Measurements from ENCODE around the gene ARFGAP1. TPM values are rescaled to one million over a fixed set of nuclear protein-coding genes. Genes with fewer than 3 reads are reported as not detected.

Gene ARFGAP1
- total and polyA plus RNA-seq, 2 of the 4 experiments (the other 2 are of a cell fraction) = 59.1 to 194 TPM

- Histone ChIP-seq H3K36me3 (ENCODE audit: control insufficient read depth, insufficient read depth, low read length) (no peaks in the 10 kb centered on the region), H3K27me3 (ENCODE audit: control insufficient read depth, insufficient read depth, low read length) (peaks cover 3% of the 10 kb centered on the region; the same call in 1 of the 2 replicates), H2AFZ (replicated peaks; ENCODE audit: low read length, poor library complexity) (peak overlapping the region; percentile 51), H2AK5ac (ENCODE audit: low read depth, low read length) (no peak overlapping the region), H2BK120ac (ENCODE audit: low read depth, low read length) (no peak overlapping the region), H3K9me3 (ENCODE audit: control insufficient read depth, insufficient read depth, low read length) (no peaks in the 10 kb centered on the region), H3K56ac (ENCODE audit: extremely low read depth, insufficient read depth, low read length) (no peak overlapping the region), H2AK9ac (replicated peaks; ENCODE audit: low read depth, low read length, poor library complexity) (peak overlapping the region; percentile 13), H2BK5ac (ENCODE audit: low read depth, low read length, poor library complexity, severe bottlenecking) (no peak overlapping the region), H3K18ac (ENCODE audit: low read depth, low read length) (no peak overlapping the region), H3K23ac (ENCODE audit: low read depth, low read length) (no peak overlapping the region), H4K91ac (ENCODE audit: insufficient read depth, low read depth, low read length) (no peak overlapping the region), H3K14ac (replicated peaks; ENCODE audit: low read depth, low read length) (no peak overlapping the region), H3K79me1 (ENCODE audit: low read depth in 1 of 2, low read length in 2 of 2) (no peaks in the 10 kb centered on the region), H3K4me2 (ENCODE audit: low read depth, low read length) (no peak overlapping the region), H3K4ac (ENCODE audit: low read depth, low read length) (no peak overlapping the region), H2BK15ac (ENCODE audit: low read depth, low read length) (no peak overlapping the region), H4K8ac (ENCODE audit: low read depth in 2 of 2, low read length in 2 of 2) (no peak overlapping the region), H4K20me1 (ENCODE audit: insufficient read depth, low read length) (peaks cover 3% of the 10 kb centered on the region; the same call in 1 of the 2 replicates), H3K9ac (ENCODE audit: low read depth, low read length) (no peak overlapping the region), H2BK20ac (ENCODE audit: low read depth, low read length) (no peak overlapping the region), H4K5ac (ENCODE audit: low read depth, low read length) (no peak overlapping the region), H3K27ac (ENCODE audit: insufficient read depth, low read length) (no peak overlapping the region), H3K4me3 (ENCODE audit: insufficient read depth, low read depth, low read length) (no peak overlapping the region), H3K4me1 (ENCODE audit: control insufficient read depth, insufficient read depth, low read length) (peaks cover 15% of the 10 kb centered on the region), H3K9me1 (ENCODE audit: insufficient read depth, low read length) (peaks cover 3% of the 10 kb centered on the region; the same call in 1 of the 2 replicates)
- POLR2A ChIA-PET (ENCODE audit: unreplicated experiment) = no interaction called here
- dilution Hi-C loops (cut with HindIII; ENCODE audit: low sequenced_read_pairs, unreplicated experiment) (no loop called here), in situ Hi-C loops (cut with MboI; ENCODE audit: low sequenced_read_pairs) (no loop called here), intact Hi-C loops (cut with micrococcal nuclease) (no loop called here)
- DNase-seq (no peak), ATAC-seq (ENCODE audit: low read depth) (no peak)
- TF ChIP-seq RFX5 (IDR thresholded peaks at IDR 0.05; ENCODE audit: low read depth, low read length) (no peak), MXI1 (IDR thresholded peaks at IDR 0.05; ENCODE audit: borderline replicate concordance, low read depth, low read length) (no peak), CEBPB (IDR thresholded peaks at IDR 0.05; ENCODE audit: low read depth, low read length) (no peak), BHLHE40 (IDR thresholded peaks at IDR 0.05; ENCODE audit: low read depth, low read length) (no peak), ELK1 (IDR thresholded peaks at IDR 0.05; ENCODE audit: borderline replicate concordance, low read depth, low read length) (no peak), FOS (IDR thresholded peaks at IDR 0.05; ENCODE audit: low read depth, low read length) (no peak), MAZ (IDR thresholded peaks at IDR 0.05; ENCODE audit: borderline replicate concordance, low read depth, low read length) (no peak), MAFK (IDR thresholded peaks at IDR 0.05; ENCODE audit: low read depth, low read length) (no peak), POLR2A (IDR thresholded peaks at IDR 0.05; ENCODE audit: low read depth, low read length) (no peak), NFE2L2 (IDR thresholded peaks at IDR 0.05; ENCODE audit: low read depth, low read length) (no peak)
- 85% methylated on average over 12 of the region's 26 CpGs; no CpG with 5 or more reads in 1 of the 2 experiments for WGBS, 2 experiments (ENCODE audit: extremely low coverage in 2 of 2, insufficient read length in 1 of 2)
- CTCF ChIA-PET = no interaction called here
- no TSS peak for BruUV-seq (replicated peaks)
Measured at GRCh38 chr20:63236116-63236837, 36.3 kb upstream of the ARFGAP1 start.
